ENCODE measurements around the gene KPTN.

KPTN gene

DNA sequence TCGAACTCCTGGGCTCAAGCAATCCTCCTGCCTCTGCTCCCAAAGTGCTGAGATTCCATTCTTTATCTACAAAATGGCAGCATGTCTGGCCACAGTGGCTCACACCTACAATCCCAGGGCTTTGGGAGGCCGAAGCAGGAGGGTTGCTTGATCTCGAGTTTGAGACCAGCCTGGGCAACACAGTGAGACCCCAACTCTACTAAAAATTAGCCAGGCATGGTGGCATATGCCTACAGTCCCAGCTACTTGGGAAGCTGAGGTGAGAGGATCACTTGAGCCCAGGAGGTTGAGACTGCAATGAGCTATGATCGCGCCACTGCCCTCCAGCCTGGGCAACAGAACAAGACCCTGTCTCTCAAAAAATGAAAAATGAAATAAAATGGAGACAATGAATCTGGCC is 24.7 kb upstream of the KPTN start:
- no peak for DNase-seq

- no peak for DNase-seq
Measured at GRCh38 chr19:47507924-47508553, 24.0 kb upstream of the KPTN start.

- DNase-seq: no peak
Measured at GRCh38 chr19:47507012-47507411, 23.0 kb upstream of the KPTN start.

DNA sequence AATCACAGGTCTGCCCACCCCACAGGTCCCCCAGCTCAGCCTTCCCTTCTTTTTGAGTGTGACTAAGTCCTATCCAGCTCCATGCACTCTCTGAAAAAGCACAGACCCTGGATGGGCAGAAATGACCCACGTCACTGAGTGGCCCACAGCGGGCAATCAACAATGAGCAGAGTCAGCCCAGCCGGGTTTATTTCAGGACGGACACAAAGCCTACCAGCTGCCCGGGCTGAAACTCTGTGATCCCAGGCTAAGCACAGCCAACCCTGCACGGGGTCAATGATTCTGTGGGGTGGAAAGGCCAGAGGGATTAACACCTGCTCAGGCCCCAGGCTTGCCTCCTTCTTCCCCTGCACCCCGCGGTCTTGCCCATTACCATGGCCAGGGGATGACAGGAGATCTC is 22.4 kb upstream of the KPTN start:
- no peak for DNase-seq

- no peak for DNase-seq
Measured at GRCh38 chr19:47505506-47505905, 21.5 kb upstream of the KPTN start.

DNA sequence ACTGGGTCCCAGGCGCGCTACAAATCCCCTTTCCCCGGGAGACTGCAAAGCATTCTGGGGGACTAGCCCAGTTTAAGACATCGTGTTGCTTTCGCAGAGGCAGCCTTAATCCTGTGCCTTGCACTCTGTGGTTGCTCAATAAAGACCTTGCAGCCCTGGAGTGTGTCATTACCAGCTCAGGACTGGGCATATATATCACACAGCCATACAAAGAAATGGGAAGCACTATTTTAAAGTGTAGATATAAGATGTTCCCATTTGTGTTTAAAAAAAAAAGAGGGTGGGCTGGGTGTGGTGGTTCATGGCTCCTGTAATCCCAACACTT is 19.8 kb upstream of the KPTN start:
- no peak for DNase-seq

GRCh38 chr19:47503130-47503825 is 19.3 kb upstream of the KPTN start:
- DNase-seq: no peak

DNA sequence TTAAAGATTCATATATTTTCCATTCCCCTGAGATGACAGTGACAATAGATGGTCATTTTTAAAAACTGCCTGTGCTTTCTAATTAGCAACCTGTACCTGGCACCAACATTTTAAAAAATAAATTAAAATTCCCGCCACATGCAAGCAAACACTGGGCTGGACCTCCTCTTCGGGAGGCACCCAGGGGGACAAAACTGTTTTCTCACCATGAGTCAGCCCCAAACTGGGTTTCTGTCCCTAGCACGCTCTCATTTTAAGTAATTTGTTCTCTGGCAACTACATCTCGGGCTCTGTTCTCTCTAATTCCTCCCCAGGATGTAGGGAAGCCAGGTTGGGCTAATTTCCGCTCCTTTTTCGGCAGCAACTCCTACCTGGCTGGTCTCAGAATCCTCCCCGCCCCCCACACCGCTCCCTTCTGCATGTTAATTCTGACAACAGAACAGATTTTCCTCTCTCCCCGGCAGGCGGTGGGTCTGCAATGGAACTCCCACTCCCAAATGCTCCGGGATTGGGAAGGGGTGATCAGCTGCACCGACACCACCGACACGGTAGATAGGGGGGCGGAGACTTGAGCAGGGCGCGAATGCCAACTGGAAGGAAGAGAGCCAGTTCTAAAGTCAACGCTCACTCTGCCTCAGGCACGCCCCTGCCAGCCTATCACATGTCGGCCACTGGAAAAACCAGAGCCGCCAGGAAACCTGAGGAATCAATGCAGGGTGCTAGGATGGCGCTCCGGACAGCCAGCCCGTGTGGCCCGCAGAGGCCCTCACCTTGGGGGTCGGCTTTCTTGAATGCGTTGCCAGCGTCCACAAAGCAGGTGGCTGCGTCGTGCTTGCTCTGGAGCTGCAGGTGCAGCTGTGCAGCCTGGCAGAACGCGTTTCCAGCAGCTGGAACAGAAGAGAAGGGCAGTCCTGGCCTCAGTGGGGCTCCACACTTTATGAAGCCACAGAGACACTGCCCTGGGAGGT is 16.1 kb upstream of the KPTN start:
- no peak for DNase-seq

- DNase-seq: no peak
Measured at GRCh38 chr19:47499371-47499770, 15.4 kb upstream of the KPTN start.

DNA sequence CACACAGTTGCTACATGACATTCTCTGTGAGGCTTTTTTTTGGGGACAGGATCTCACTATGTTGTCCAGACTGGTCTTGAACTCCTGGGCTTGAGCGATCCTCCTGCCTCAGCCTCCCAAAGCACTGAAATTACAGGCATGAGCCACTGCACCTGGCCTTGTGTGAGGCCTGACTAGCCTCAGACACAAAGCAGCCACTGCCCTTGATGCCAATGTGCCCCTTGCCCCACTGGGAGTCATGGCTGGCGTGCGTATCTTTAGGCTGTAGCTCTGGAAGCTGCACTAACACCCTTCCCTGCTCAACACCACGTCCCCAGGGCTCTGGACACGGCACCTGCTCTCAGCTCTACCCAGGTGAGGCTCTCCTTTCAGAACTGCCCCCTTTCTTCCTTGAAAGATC is 14.5 kb upstream of the KPTN start:
- no peak for DNase-seq

GRCh38 chr19:47497821-47498520 is 14.0 kb upstream of the KPTN start:
- DNase-seq: no peak

GRCh38 chr19:47497050-47497766 is 13.2 kb upstream of the KPTN start:
- no peak for DNase-seq

GRCh38 chr19:47495478-47496372 is 11.7 kb upstream of the KPTN start:
- no peak for DNase-seq

GRCh38 chr19:47494729-47495128 is 10.7 kb upstream of the KPTN start:
- DNase-seq: no peak

DNA sequence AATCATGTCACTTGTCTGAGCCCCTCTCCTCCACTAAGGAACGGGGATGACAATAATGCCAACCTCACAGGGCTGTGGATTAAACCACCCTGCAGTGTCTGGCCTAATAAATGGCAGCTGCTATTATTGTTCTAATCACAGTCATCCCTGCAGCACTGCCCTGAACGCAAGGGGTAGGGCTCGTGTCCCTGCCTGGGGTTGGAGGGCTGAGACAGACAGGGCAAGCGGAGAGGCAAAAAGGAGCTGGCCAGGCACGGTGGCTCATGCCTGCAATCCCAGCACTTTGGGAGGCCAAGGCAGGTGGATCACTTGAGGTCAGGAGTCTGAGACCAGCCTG is 10.2 kb upstream of the KPTN start:
- DNase-seq: no peak

DNA sequence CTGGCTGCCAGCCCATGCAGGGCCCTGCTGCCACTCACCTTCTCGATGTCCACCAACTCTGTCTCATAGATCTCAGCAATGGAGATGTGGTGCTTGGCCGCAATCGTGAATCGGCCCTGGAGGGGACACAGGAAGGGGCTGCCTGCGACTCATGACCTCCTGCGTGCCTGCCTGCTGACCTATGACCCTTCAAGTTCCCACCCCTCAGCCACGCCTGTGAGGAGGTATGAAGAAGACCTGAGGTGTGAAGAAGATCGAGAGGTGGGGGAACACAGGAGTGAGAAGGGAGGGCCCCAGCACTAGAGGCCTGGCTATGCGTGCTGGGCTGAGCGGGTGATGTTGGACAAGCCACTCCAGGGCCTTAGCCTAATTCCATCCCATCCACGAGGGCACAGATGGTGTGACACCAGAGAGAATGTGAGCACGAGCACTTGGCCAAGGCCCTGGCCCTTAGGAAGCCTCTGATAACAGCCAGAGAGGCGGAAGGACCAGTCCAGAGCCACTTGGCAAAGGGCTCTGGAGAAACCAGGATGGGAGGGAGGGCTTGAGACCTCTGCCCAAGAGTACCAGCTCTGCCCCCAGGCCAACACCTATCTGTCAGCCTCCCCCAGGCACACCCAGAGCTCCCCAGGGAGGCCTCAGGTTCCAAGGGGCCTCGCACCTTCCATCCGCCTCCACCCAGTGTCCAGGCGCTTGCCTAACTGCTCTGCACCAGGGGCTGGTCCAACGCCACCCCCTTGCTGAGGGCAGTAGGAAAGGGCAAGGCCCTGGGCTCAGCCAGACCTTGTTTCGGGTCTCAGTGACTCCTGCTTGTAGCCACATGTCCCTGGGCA is 9.6 kb upstream of the KPTN start:
- no peak for DNase-seq

DNA sequence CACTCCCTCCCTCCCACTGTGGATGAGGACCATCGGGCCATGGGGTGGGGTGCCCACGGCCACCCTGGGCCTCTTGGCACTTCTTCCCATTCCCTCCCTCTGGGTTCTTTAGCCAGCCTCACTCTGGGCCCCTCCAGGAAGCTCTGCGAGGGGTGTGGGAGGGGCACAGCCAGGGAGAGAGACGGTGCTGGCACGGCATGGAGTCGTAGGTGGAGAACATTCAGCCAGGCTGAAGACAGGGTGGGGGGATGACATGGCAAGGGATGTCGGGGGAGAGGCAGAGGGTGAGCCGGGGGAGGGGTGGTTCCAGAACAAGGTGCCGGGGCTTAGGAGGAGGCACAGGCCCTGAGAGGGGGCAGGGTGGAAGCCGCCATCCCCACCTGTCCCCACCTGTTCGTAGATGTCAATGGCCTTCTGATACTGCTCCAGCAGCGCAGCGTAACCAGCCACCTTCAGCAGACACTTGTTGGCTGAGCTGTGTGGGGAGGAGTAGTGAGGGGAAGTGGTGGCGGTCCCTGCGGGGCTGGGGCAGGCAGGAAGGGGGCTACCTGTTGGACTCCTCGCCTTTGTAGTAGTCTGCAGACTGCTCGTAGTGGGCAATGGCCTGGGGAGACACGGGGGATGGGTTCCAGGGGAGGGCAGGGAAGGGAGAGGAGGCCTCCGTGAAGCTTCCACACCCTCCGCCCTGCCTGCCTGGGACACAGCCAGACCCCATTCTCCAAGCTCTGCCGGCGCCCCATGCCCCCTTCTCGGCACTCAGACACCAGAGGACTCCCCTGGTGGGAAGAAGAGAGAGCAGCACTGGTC is 8.8 kb upstream of the KPTN start:
- no peak for DNase-seq

DNA sequence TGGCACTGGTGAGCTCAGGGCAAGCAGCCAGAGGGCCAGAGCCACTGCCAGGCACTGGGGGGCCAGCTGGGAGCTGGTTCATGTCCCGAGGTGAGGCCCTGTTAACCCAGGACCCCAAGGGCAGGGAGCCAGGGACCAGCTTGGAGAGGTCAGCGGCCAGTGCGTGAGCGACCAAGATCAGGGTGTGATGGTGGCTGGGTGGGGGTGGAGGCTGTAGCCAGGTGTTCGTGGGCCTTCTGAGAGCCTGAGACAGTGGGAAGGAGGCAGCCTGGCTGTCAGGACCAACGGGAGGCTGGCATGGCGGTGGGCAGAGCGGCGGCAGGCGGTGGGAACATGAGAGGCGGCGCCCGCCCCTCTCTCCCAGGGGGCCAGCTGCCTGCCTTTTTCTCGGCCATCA is 8.1 kb upstream of the KPTN start:
- no peak for DNase-seq

GRCh38 chr19:47491358-47492136 is 7.5 kb upstream of the KPTN start:
- DNase-seq: no peak
